NCI-H1694 treated with DMSO at 0.1 percent for 48 hours (cell line): ENCODE data around the gene RECQL5.
"Not testable (repeated sequence)": the region's sequence is repeated elsewhere in the genome, so short reads cannot be mapped to it uniquely, and the experiment has no call there.

Experiments used
- DNase-seq: peaks from one replicate; lab custom pipeline; 2025; lab: John Stamatoyannopoulos, UW

RECQL5 gene

GRCh38 chr17:75647921-75648320 lies 19.0 kb downstream of the RECQL5 start:
- DNase-seq = no peak

DNA sequence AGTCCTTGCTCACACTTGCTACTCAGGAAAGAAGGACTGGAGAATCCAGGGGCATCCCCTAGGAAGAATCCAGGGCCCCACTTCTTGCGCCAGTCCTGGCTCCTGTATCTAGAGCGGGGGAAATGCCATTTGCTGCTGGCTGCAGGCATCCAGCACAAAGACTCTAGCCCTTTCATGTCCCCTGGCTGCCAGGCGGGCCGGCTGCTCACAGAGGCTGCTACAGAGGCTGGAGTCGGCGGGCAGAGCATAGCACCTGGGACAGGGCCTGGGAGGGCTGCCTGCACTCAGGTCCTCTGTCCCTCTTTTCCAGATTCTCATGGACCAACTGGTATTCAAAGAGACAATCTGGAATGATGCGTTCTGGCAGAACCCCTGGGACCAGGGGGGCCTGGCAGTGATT lies 19.9 kb downstream of the RECQL5 start:
- no peak for DNase-seq

DNA sequence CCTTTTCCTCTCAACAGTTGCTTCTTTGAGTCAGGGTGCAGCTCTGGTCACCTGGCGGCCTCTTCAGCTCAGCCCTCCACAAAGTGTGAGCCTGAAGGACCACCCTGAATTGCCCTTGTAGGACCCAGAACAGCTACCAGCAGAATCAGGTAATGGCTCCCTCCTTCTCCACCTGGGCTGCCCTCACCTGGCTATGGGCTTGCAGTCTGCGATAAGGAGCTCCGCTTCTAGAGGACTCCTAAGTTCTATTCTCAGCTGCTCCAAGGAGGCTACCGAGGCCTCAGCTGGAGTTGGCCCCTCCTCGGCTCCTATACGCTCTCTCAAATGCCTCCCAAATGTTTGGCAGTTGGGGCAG lies 20.3 kb downstream of the RECQL5 start:
- DNase-seq = no peak

DNA sequence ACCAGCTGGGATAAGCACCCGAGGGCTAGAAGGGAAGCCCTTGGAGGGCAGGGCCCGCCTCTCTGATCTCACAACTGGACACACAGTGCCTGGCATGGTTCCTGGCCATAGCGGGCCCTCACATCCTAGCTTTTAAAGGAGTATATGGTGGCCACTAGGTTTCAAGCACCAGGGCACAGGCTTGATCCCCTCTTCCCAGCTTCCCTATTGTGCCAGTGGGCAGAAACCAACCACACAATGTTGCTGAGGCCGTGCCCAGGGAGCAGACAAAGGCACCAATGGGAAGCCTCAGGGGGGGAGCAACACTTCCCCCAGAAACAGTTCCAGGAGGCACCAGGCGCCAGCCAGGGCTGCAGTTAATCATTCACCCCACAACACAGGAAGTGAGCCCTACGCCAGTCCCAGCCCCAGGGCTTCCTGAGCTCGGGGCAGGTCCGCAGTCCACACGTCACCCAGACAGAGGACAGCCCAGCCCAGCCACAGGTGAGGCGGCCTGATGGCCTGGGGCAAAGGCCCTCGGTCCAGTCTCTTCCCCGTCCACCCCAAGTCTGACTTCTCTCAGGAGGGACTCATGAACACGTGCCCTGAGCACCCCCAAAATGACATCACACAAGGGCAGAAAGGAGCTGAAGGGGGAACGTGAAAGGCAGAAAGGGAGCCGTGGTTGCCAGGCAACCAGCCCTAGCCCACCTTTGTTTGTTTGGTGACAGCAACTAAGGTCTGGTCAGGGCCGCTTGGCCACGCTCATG lies 20.9 kb downstream of the RECQL5 start:
- no peak for DNase-seq

GRCh38 chr17:75645501-75645888 lies 21.5 kb downstream of the RECQL5 start:
- DNase-seq = no peak

- no peak for DNase-seq
These were observed 23.3 kb downstream of the RECQL5 start for GRCh38 chr17:75643643-75644017.

- no peak for DNase-seq
These were observed 23.9 kb downstream of the RECQL5 start for GRCh38 chr17:75642784-75643642.

- DNase-seq = no peak
These were observed 24.7 kb downstream of the RECQL5 start for GRCh38 chr17:75642182-75642783.

- no peak for DNase-seq
These were observed 25.6 kb downstream of the RECQL5 start for GRCh38 chr17:75641343-75641742.

GRCh38 chr17:75640556-75641119 lies 26.3 kb downstream of the RECQL5 start:
- DNase-seq = no peak

DNA sequence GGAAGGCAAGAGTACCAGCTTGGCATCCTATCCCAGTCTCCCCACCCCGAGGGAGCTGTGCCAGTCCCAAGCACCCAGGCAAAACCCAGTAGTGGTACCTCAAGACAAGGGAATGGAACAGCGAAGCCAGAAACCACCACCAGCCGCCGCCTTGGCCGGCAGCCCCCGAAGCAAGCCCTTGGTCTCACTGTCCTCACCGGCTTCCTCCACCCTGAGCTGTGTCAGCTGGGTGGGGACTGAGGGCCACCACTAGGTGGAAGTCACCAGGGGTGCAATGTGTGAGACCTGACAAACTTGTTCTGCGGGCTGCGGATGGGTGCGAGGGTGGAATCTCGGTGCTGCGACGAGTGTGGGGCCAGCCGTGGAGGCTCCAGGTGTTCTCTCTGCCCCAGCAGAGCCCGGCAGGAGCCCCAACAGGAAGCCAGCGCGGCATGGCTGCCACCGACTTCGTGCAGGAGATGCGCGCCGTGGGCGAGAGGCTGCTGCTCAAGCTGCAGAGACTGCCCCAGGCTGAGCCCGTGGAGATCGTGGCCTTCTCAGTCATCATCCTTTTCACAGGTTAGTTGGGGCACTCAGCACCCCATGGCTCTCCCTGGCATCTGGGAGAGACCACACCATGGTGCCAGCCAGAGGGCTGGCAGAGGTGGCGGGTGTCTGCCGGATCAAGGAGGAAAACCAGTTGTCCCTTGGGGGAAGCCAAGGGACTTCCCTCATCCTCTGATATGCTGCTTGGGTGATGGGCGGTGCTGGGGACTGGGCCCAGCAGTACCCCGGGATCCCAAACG lies 27.0 kb downstream of the RECQL5 start:
- DNase-seq = no peak

DNA sequence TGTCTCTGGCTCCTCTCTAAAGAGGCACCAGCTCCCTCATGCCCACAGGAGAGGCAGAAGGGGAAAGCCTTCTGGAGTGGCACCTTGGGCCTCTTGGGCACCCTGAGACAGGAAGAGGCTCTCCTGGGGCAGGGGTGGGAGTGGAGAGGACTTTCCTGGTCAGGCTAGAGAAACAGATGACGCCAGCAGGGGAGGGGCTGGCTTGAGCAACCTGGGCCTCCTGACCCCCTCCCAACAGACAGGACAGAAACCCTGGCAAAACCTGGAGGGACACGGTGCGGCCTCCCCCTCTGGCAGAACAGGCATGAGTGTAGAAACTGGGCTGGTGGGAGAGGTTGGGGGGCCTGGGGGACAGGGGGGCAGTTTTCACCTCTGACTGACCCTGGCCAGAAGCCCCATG lies 27.6 kb downstream of the RECQL5 start:
- no peak for DNase-seq

DNA sequence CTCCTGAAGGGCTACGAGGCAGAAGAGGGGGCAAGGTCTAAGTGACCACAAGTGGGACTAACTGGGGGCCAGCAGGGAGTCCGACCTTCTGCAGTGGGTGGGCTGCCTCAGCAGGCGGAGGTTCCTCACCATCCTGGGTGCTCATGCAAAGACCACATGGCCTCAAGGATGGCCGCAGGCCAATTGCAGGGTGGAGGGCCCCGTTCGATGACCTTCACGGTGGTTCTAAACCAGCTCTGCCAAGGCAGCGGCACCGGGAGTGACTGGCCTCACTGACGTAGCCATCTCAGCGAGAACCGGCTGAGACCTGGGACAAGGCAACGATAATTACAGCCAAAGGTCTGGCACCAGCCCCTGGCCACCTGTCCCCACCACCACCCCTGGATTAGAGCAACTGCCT lies 28.1 kb downstream of the RECQL5 start:
- DNase-seq = no peak

GRCh38 chr17:75638039-75638438 lies 28.9 kb downstream of the RECQL5 start:
- not testable (repeated sequence) for DNase-seq

- no peak for DNase-seq
These were observed 29.4 kb downstream of the RECQL5 start for GRCh38 chr17:75637551-75637950.

DNA sequence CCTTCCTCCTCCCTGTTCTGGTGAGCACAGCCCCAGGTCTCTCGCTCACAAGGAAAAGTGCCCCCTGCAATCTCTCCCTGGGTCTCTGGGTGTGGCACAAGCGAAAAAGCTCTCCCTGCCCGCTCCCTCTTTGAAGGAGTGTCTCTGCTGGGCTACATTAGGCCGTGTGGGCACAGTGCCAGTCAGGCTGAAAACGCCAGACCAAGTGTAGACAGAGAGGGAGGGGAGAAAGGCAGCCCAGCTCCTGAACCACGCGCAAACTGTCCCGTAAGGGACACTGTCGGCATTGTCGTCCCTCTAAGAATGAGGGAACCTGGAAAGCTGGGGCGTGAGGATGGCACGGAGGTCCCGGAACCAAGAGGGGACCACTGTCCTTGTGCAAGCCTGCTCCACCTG lies 29.8 kb downstream of the RECQL5 start:
- no peak for DNase-seq

GRCh38 chr17:75636381-75637142 lies 30.4 kb downstream of the RECQL5 start:
- no peak for DNase-seq

- no peak for DNase-seq
These were observed 31.2 kb downstream of the RECQL5 start for GRCh38 chr17:75635610-75636202.

DNA sequence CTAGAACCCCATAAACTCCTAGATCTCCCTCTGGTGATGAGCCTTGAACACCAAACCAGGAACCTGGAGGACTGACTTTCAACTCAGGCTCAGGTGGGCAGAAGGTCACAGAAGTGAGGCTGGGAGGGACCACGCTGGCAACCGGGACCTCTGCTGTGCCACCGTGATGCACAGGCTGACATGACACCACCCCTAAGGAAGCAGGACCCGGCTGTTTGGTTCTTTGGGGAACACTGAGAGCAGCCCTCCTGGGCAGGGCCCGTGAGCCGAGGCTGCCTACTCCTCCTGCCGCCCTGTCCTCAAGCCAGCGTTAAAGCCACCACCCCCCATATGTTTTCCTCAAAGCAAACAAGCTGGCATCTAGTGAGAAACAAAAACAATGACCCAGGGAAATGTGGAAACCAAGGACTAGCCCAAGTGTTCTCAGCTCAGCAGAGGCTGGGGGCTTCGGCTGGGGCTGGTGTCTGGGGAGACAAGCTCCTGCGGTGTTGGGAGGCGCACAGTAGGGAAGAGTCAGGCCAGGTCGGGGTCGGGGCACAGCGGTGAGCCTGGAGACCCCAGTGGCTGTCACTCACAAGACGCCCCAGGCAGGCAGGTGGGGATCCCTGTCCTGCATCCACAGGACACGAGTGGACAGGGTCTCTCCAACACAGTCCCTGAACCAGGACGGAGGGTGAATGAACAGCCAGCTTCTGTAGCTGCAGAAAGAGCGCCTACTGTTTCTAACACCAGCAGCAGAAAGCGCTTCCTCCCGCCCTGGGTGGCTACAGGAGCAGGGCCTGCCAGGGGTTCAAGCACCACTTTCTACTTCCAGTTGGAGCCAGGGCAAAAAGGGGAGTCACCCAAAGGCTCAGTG lies 32.0 kb downstream of the RECQL5 start:
- DNase-seq = no peak

- DNase-seq = no peak
These were observed 32.6 kb downstream of the RECQL5 start for GRCh38 chr17:75634376-75634740.
